HL-60 (cell line): ENCODE measurements around the gene LIMK1.

ENCODE experiments used
- DNase-seq, 2 experiments: peaks; one replicate each; pipeline ENCODE4 v3.0.0-alpha.2; 2010 to 2020; ENCODE audit warnings: low read depth in 1 of 2, low spot score in 1 of 2
- H3K27ac ChIP-seq: fragments of 250-450 bp; sonication (Bioruptor Pico); replicated peaks from 2 replicates; pipeline ENCODE4 v1.5.1; 2020; ENCODE audit warnings: mild to moderate bottlenecking, moderate library complexity
- H3K27me3 ChIP-seq: fragments of 250-450 bp; sonication (Bioruptor Pico); 2 replicates; pipeline ENCODE4 v1.5.1; 2021; ENCODE audit warnings: mild to moderate bottlenecking, moderate library complexity; ENCODE audit not compliant: insufficient read depth, poor library complexity, severe bottlenecking
- H3K4me3 ChIP-seq: replicated peaks from 2 replicates; pipeline ENCODE4 v1.5.1; 2011; ENCODE audit warnings: mild to moderate bottlenecking, control low read depth, low read length; ENCODE audit not compliant: insufficient read depth
- GABPA ChIP-seq: IDR thresholded peaks from 2 replicates; pipeline ENCODE4 v1.6.1; 2012; ENCODE audit warnings: low read depth
- POLR2AphosphoS5 ChIP-seq: IDR thresholded peaks from 2 replicates; pipeline ENCODE4 v1.6.1; 2012; ENCODE audit warnings: low read depth
- REST ChIP-seq: IDR thresholded peaks from 2 replicates; pipeline ENCODE4 v1.6.1; 2012; ENCODE audit warnings: low read depth; ENCODE audit not compliant: insufficient replicate concordance
- SPI1 ChIP-seq: IDR thresholded peaks from 2 replicates; pipeline ENCODE4 v1.6.1; 2012; ENCODE audit warnings: low read depth, mild to moderate bottlenecking, borderline replicate concordance
- TF ChIP-seq, protein P1 (sequence below): IDR thresholded peaks from one replicate; pipeline ENCODE4 v1.5.1; 2011; ENCODE audit warnings: low read length, control low read depth, inconsistent platforms; ENCODE audit not compliant: insufficient read depth

LIMK1 gene

GRCh38 chr7:74093671-74094223 is 10.1 kb downstream of the LIMK1 start:
- Histone ChIP-seq H3K27me3 (no peaks in the 10 kb centered on the region), H3K27ac (peak overlapping the region; percentile 69), H3K4me3 (peak overlapping the region; percentile 51)
- TF ChIP-seq REST, result no peak
- no peak for DNase-seq

DNA sequence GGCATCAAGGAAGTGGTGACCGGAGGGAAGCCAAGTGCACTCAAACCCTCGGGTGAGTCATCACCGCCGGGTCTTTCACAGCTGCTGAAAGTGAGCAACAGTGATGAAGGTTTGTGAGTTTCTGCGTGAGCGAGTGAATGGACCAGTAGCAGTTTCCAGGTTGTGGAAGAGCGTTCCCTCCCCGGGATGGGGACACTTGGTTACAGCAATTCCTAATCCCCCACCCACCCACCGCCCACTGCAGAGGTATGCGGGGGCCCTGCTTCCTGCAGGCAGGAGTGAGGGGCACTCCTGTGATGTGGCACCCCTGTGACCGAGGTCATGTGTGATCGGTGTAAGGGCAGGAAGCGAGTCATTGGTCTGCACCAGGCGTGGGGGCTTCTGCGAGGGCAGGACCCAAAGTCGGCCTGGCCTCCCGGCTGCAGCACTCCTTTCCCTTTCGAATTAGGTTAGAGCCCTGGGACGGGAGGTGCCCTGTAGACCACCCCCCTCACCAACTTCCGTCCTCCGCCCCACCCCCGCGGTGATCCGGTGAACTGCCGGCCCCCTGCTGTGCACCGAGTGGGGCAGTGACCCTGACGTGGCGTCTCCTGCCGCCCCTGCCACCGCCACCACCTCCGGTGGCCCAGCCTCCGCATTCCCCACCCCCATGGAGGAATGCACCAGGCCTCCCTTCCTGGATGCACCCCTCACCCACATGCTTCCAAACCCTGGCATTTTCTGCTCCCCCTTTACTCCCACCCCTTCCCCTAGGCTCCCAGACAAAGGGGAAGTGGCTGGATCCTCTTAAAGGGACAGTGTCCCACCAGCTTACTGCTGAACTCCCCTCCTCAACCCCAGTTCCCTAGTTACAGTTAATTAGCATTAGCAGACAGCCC is 10.9 kb downstream of the LIMK1 start:
- Histone ChIP-seq H3K4me3 (peak overlapping the region; percentile 51), H3K27ac (peak overlapping the region; percentile 69), H3K27me3 (no peaks in the 10 kb centered on the region)
- peak; percentile 71 to 88 for DNase-seq
- TF ChIP-seq REST (no peak), SPI1 (peak; percentile 98)

- TF ChIP-seq, protein P1, sequence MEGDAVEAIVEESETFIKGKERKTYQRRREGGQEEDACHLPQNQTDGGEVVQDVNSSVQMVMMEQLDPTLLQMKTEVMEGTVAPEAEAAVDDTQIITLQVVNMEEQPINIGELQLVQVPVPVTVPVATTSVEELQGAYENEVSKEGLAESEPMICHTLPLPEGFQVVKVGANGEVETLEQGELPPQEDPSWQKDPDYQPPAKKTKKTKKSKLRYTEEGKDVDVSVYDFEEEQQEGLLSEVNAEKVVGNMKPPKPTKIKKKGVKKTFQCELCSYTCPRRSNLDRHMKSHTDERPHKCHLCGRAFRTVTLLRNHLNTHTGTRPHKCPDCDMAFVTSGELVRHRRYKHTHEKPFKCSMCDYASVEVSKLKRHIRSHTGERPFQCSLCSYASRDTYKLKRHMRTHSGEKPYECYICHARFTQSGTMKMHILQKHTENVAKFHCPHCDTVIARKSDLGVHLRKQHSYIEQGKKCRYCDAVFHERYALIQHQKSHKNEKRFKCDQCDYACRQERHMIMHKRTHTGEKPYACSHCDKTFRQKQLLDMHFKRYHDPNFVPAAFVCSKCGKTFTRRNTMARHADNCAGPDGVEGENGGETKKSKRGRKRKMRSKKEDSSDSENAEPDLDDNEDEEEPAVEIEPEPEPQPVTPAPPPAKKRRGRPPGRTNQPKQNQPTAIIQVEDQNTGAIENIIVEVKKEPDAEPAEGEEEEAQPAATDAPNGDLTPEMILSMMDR, result no peak
- no peak for TF ChIP-seq REST
- no peak for TF ChIP-seq GABPA
- no peak for TF ChIP-seq SPI1
- no peak for TF ChIP-seq POLR2AphosphoS5
- Histone ChIP-seq H3K27ac (peak overlapping the region; percentile 69), H3K4me3 (no peak overlapping the region; the same call in 1 of the 2 replicates), H3K27me3 (no peaks in the 10 kb centered on the region)
- no peak for DNase-seq
Measured at GRCh38 chr7:74095135-74095534, 11.5 kb downstream of the LIMK1 start.

DNA sequence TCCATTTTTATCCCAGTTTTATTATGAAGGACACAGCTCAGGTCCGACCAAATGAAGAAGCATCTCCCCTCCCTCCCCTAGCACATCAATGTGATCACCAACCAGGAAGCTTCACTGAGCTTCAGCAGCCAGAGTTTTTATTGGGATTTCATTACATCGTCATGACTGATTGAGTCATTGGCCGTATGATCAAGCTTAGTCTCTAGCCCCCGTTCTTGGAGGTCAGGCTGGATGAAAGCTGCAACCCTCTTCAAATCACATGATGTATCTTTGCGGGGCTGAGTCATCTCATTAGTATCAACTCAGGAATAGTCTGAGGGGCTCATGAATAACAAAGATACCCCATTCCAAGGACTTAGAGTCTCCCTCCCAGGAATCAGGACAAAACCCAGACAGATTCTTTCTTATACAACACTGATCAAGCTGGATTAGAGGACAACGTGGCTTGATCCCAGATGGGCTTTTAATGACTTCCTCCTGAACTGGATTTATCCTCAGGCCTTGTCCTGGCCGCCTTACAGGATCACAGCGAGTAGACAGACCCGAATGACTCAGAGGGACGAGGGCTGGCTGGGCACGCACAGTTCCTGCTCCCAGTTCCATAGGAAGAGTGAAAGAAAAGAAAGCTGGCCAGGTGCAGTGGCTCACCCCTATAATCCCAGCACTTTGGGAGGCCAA is 14.5 kb downstream of the LIMK1 start:
- DNase-seq, result no peak
- Histone ChIP-seq H3K4me3 (no peak overlapping the region), H3K27ac (no peak overlapping the region)

More for the DNA sequence above, 14.5 kb downstream of the LIMK1 start:
- TF ChIP-seq GABPA (no peak), SPI1 (no peak), REST (no peak), POLR2AphosphoS5 (no peak)
- TF ChIP-seq, protein P1, result no peak
- H3K27me3 ChIP-seq, result no peaks in the 10 kb centered on the region
